Activated naive CD4-positive, alpha-beta T cell treated with anti-CD3 and anti-CD28 coated beads for 36 hours (primary cell): Measurements from ENCODE around the gene PKNOX2. TPM values are rescaled to one million over a fixed set of nuclear protein-coding genes. Genes with fewer than 3 reads are reported as not detected.

ENCODE experiments used
- CTCF ChIA-PET: fragments of 350-600 bp; sonication (Branson Sonifier 250); formaldehyde crosslinking; loops from one replicate; lab custom pipeline; 2021; ENCODE audit warnings: antibody characterized with exemption; lab: Charles Lee
- DNase-seq: peaks from one replicate; pipeline ENCODE4 v3.0.0-alpha.2; 2020
- H3K27ac Mint-ChIP-seq: one replicate; pipeline ENCODE4 v1.8.0; 2021; ENCODE audit warnings: mild to moderate bottlenecking, mixed read lengths
- H3K27me3 Mint-ChIP-seq: one replicate; pipeline ENCODE4 v1.8.0; 2021; ENCODE audit warnings: low read depth, mixed read lengths
- H3K36me3 Mint-ChIP-seq: one replicate; pipeline ENCODE4 v1.8.0; 2021; ENCODE audit warnings: low read depth, mixed read lengths
- H3K4me1 Mint-ChIP-seq: one replicate; pipeline ENCODE4 v1.8.0; 2021; ENCODE audit warnings: low read depth, mixed read lengths
- H3K4me3 Mint-ChIP-seq: one replicate; pipeline ENCODE4 v1.8.0; 2021; ENCODE audit warnings: mild to moderate bottlenecking, moderate library complexity, mixed read lengths
- H3K9me3 Mint-ChIP-seq: one replicate; pipeline ENCODE4 v1.8.0; 2021; ENCODE audit warnings: mixed read lengths
- intact Hi-C: fragments of 100-400 bp; cut with micrococcal nuclease; formaldehyde crosslinking; loops from one replicate; pipeline ENCODE4 v1.15.1; 2023
- total RNA-seq, 2 experiments: library from RNA; stranded (reverse); gene quantifications; one replicate each; pipeline ENCODE4 v1.2.3, GENCODE V29; 2021

The PKNOX2 gene
- total RNA-seq, 2 experiments from 2014 or later = not detected

DNA sequence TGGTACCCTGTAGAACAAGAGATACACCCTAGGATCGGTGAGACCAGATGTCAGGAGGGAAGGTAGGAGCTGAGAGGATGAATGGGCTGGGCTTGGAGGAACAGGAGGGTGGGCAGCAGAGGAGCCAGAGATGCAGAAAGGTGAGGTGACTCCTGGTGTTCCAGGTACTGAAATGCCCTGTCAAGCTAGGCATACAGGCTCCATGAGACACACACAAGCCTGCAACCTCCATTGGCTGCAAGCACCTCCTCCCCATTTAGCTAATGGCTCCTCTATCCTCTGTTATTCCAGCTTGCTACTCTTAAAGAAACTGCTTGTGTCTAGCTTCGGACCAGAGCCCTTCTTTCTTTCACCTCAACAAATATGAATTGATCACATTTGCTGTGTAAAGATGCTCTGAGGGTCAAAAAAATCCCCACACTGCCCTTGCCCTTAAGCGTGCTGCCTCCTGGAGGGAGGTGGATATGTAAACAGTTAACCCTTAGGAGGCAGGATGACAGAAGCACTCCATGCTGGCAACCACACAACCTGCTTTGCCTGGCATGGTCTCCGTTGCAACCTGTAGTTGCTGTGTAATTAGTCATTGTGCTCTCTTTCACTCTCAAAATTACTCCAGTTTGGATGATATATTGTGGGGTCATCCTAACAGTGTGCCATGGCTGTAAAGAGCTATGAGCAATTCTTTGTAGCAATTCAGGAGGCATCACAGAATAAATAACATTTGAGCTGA, 156.0 kb downstream of the PKNOX2 start:
- CTCF ChIA-PET = interaction anchor here (1.3 kb wide), 1 partner anchor 26 kb away, joined by 4 read pairs; no protein-coding TSS in a partner anchor
- no peaks in the 10 kb centered on the region for H3K36me3 Mint-ChIP-seq
- H3K27ac Mint-ChIP-seq = no peak overlapping the region
- H3K4me1 Mint-ChIP-seq = no peaks in the 10 kb centered on the region
- H3K9me3 Mint-ChIP-seq = no peaks in the 10 kb centered on the region
- peaks cover 10% of the 10 kb centered on the region for H3K27me3 Mint-ChIP-seq
- no peak overlapping the region for H3K4me3 Mint-ChIP-seq
- intact Hi-C loops = no loop called here
- DNase-seq = no peak

DNA sequence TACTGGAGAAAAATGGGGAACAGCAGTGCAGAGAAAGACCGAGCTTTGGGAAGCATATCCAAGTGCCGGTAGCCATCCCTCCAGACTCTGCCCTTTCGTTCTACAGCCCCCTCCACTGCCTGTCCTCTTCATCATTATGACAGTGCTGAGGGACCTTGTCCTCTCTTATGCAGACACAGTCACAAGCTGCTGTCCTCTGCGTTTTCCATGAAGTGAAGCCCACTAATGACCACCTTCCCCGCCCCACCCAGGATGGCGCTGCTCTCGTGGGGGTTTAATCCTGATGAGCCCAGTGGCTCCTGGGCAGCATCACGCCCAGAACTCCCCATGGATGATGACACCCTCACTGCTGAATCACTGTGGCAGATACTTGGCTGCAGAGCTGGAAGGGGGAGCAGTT, 157.7 kb downstream of the PKNOX2 start:
- Mint-ChIP-seq H3K27me3 (peaks cover 14% of the 10 kb centered on the region), H3K27ac (no peak overlapping the region), H3K9me3 (no peaks in the 10 kb centered on the region), H3K36me3 (no peaks in the 10 kb centered on the region), H3K4me1 (no peaks in the 10 kb centered on the region), H3K4me3 (no peak overlapping the region)
- intact Hi-C loops = no loop called here
- no peak for DNase-seq
- CTCF ChIA-PET = no interaction called here

DNA sequence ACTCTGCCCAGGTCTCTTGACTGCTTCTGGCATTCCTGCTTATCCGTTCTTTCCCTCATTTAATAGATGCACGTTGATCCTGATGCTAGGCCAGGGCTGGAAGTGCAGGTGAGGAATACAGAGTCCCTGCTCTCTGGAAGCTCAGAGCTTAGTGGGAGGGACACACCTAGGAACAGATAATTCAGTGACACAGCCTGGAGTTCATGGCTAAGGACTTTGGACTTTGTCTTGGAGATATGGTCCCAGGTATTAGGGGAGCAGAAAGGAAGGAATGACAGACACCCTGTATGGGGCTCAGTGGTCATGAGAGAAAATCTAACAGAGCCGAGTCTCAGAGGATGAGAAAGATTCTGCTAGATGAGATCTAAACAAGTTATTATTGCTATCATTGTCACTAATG, 160.6 kb downstream of the PKNOX2 start:
- H3K27me3 Mint-ChIP-seq = peaks cover 17% of the 10 kb centered on the region

DNA sequence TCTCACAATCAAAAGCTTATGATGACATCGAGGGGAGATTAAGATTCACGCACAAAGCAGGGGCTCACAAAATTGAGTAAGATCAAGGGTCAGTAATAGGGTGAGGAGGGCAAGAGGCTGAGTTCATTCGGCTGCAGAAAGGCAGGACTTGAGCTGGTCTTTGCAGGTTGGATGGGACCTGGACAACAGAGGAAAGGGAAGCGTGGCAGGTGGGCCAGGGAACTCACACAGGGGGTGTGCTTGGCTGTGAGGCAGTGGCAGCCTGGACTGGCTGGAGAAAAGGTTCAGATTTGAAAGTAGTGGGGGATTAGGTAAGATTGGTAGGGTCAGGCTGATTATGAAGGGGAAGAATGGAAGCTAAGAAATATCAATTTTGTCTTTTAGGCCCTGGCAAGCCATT, 161.6 kb downstream of the PKNOX2 start:
- no peaks in the 10 kb centered on the region for H3K9me3 Mint-ChIP-seq
- no peak overlapping the region for H3K27ac Mint-ChIP-seq
- H3K4me3 Mint-ChIP-seq = no peak overlapping the region
- no peaks in the 10 kb centered on the region for H3K36me3 Mint-ChIP-seq
- peaks cover 5% of the 10 kb centered on the region for H3K4me1 Mint-ChIP-seq
- CTCF ChIA-PET = interaction anchor here (1.0 kb wide), 1 partner anchor 19 kb away, joined by 4 read pairs; no protein-coding TSS in a partner anchor
- intact Hi-C loops = no loop called here
- peaks cover 17% of the 10 kb centered on the region for H3K27me3 Mint-ChIP-seq
- no peak for DNase-seq

More for the DNA sequence above, 160.6 kb downstream of the PKNOX2 start:
- DNase-seq = no peak
- intact Hi-C loops = no loop called here
- Mint-ChIP-seq H3K4me1 (peaks cover 5% of the 10 kb centered on the region), H3K27ac (no peak overlapping the region), H3K4me3 (no peak overlapping the region), H3K36me3 (no peaks in the 10 kb centered on the region), H3K9me3 (no peaks in the 10 kb centered on the region)
- CTCF ChIA-PET = no interaction called here

DNA sequence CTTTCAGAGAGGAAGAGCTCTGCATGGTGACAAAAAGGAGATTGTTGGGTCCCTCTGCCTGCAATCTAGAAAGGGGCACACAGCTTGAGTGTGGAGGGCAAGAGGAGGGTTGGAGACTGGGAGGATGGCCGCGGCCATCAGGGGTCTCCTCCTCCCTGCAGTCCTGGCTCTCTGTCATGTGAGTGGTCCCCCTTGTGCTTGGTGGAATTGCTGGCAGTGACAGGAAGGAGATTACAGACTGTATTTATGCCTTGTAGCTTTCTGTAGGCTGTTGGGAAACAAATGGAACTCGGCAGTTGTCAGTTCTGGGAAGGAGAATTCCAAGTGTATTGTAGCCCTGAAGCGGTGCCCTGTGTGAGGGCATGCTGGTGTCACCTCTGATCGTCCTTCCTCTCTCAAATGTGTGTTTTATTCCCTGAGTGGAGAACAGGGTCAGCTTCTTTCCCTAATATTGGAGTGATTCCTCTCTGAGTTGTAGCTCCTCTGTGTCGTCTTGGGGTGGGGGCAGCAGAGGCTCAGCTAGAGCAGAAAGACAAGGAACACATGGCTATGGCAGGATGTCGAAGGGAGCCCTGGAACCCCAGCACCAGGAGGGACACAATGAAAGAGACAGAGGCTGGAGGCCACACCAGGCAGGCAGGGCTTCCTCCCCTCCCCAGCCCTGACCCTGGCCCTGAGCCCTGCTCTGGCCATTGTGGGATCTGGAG, 163.1 kb downstream of the PKNOX2 start:
- CTCF ChIA-PET = interaction anchor here (0.8 to 1.3 kb wide), 3 partner anchors 10 to 23 kb away, joined by 3 read pairs; no protein-coding TSS in a partner anchor
- intact Hi-C loops = no loop called here

DNA sequence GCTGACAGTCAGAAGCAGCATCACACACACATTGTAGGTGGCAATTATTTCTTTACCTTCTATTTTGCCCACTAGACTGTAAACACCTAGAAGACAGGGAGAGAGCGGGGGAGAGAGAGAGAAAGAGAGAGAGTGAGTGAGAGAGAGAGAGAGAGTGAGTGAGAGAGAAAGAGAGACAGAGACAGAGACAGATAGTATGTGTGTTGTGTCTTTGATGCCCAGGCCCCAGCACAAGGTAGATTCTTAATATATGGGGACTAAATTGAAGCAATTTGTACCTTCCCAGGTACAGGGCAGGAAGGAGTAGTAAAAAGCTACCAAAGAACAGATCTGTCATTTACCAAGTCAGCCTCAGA, 163.7 kb downstream of the PKNOX2 start:
- intact Hi-C loops = no loop called here
- no peak overlapping the region for H3K27ac Mint-ChIP-seq
- H3K9me3 Mint-ChIP-seq = no peaks in the 10 kb centered on the region
- CTCF ChIA-PET = interaction anchor here (1.3 kb wide), 1 partner anchor 11 kb away, joined by 3 read pairs; no protein-coding TSS in a partner anchor
- H3K4me1 Mint-ChIP-seq = peaks cover 5% of the 10 kb centered on the region
- peaks cover 14% of the 10 kb centered on the region for H3K27me3 Mint-ChIP-seq
- H3K4me3 Mint-ChIP-seq = no peak overlapping the region
- H3K36me3 Mint-ChIP-seq = no peaks in the 10 kb centered on the region
- no peak for DNase-seq

More for the DNA sequence above, 163.1 kb downstream of the PKNOX2 start:
- no peak for DNase-seq
- Mint-ChIP-seq H3K27me3 (peaks cover 14% of the 10 kb centered on the region), H3K4me3 (no peak overlapping the region), H3K27ac (no peak overlapping the region), H3K36me3 (no peaks in the 10 kb centered on the region), H3K9me3 (no peaks in the 10 kb centered on the region), H3K4me1 (peaks cover 5% of the 10 kb centered on the region)

DNA sequence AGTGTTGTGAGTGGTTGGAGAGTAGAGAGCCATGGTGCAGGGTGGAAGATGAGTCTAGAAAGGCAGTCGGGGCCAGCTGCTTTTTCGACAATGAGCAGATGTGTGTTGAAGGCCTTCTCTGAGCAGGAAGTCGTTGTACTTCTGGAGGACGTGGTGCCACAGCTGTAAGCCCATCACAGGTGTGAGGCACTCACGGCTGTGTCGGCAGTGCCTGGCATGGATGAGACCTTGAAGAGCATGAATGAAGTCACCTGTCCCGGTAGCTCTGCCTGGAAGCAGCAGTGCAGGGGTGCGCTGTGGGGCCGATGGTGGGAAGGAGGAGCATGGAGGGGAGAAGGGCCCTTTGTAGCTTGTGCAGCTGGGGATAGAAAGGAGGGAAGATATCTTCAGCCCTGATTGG, 165.2 kb downstream of the PKNOX2 start:
- Mint-ChIP-seq H3K27ac (no peak overlapping the region), H3K4me1 (peaks cover 5% of the 10 kb centered on the region), H3K36me3 (no peaks in the 10 kb centered on the region), H3K4me3 (no peak overlapping the region), H3K27me3 (peaks cover 12% of the 10 kb centered on the region), H3K9me3 (no peaks in the 10 kb centered on the region)
- DNase-seq = no peak
- intact Hi-C loops = no loop called here
- CTCF ChIA-PET = interaction anchor here (1.0 kb wide), 1 partner anchor 16 kb away, joined by 4 read pairs; no protein-coding TSS in a partner anchor

DNA sequence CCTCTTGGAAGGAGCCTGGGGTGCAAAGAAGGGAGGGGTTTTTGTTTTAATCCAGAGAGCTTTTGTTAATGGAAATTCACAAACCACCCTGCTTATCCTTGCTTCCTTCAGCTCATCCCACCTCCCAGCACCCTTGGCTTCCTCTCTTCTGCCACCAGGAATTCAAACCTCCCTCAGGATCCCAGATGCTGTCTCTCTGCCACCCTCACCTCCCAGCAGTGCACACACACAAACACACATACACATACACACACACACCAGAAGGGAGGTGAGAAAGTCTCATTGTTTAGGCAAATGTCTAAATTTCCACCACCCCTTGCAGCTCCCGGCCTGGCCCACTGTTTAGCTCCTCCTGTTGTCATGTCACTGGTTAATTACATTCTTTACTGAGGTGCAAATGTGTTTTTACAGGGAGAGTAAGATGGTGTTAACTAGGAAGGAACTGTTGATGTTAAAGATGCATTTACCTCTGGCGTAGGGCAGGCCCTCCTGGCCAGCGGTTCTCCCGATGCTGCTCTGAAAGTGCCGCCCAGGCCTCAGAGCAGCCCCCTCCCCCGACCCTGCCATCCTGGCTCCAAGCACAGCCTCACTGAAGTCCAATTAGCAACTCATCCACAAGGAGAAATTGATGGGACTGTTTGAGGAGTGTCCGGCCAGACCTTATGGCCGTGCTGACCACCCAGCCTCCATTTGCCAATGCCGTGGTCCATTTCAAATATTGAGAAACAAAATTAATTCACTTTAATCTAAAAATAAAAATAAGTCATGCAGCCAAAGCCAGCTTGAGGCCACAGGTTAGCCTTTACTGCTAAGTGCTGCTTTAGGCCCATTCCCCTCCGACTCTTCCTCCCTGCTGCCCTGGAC, 166.1 kb downstream of the PKNOX2 start:
- Mint-ChIP-seq H3K9me3 (no peaks in the 10 kb centered on the region), H3K27me3 (peaks cover 12% of the 10 kb centered on the region), H3K4me3 (no peak overlapping the region), H3K27ac (no peak overlapping the region), H3K4me1 (peaks cover 5% of the 10 kb centered on the region), H3K36me3 (no peaks in the 10 kb centered on the region)
- CTCF ChIA-PET = interaction anchor here (0.7 to 1.0 kb wide), 3 partner anchors 15 to 863 kb away, joined by 3 to 5 read pairs (median 4); no protein-coding TSS in a partner anchor
- DNase-seq = no peak
- intact Hi-C loops = no loop called here

DNA sequence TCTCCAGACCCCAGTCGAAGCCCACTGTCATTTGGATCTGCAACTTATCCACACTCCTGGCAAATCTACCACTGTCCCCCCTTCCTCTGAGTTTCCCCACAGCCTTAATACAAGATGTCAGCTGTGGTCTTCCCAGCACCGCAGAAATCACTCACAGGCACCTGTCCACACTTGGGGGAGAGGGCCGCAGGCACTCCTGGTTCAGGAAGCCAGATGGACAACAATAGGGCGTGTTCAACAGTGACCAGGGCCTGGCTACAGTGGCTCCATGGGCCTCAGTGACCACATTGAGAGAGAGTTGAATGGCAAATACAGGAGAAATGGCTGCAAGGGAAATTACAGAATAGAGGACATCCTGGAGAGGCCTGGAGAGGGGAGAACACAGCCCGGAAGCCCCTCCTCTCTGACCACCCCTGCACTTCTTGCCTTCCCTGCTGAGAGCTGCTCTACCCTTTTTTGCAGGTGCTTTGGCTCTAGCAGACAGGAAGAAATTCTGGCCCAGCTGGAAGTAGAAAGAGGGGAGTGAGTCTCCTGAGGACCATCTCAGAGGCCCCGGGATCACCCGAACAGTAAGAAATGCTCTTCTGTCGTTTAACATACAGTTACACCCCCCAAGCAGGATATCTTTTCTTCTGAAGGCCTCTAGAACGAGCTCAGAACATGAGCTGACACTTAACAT, 166.9 kb downstream of the PKNOX2 start:
- H3K27me3 Mint-ChIP-seq = peaks cover 8% of the 10 kb centered on the region
- H3K4me3 Mint-ChIP-seq = no peak overlapping the region
- no peak for DNase-seq
- CTCF ChIA-PET = interaction anchor here (2.5 kb wide), 1 partner anchor 14 kb away, joined by 11 read pairs; no protein-coding TSS in a partner anchor
- H3K4me1 Mint-ChIP-seq = peaks cover 5% of the 10 kb centered on the region
- intact Hi-C loops = no loop called here
- no peaks in the 10 kb centered on the region for H3K36me3 Mint-ChIP-seq
- no peaks in the 10 kb centered on the region for H3K9me3 Mint-ChIP-seq
- no peak overlapping the region for H3K27ac Mint-ChIP-seq

DNA sequence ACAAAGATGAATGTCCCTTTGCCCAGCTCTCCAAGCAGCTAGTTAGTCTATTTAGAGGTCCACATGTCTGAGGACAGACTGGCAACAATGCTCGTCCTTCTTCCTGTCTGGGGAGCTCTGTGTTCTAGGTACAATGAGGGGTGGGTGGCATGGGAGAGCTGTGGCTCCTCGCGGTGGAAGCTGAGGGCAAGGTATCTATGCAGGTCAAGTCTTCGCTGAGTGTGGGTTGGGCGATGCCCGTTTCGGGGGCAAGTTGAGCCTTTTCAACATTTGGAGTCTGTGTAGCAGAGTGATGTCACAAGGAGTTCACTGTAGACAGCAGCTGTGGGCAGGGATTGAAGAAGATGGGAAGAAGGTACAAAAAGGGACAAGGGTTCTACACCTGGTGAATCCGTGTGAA, 168.3 kb downstream of the PKNOX2 start:
- CTCF ChIA-PET = interaction anchor here (2.5 kb wide), 1 partner anchor 12 kb away, joined by 11 read pairs; no protein-coding TSS in a partner anchor
- Mint-ChIP-seq H3K27ac (no peak overlapping the region), H3K36me3 (no peaks in the 10 kb centered on the region), H3K4me1 (peaks cover 5% of the 10 kb centered on the region), H3K9me3 (no peaks in the 10 kb centered on the region), H3K4me3 (no peak overlapping the region), H3K27me3 (peaks cover 8% of the 10 kb centered on the region)
- intact Hi-C loops = no loop called here
- no peak for DNase-seq

DNA sequence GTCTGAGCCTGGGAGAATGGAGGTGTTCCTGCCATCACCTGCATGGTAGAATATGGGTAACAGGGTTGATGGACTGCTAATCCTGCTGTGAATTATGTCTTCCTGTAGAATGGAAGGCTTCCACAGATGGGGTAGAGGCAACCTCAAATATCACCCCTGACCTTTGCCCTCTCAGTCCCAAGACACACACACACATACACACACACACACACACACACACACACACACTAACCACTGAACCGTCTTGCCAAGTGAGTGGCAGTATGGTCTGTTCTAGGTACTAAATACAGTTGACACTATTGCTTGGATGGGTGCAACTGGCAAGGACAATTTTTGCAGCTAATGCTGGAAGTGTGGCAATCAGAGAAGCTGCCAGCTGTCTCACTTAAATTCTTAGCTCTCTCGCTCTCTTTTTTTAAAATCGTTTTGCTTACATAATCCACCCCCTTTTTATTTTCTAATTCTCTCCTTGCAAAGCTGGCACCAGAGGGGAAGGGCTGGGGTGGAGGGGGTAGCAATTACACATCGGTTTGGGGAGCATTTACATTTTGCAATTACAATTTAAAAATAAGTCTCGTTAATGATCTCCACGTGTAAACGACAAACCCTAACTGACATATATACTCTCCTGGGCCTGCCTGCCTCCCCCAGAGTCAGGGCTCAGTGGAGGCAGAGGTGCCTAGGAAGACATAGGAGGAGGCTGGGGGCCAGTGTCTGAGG, 169.0 kb downstream of the PKNOX2 start:
- Mint-ChIP-seq H3K4me1 (peaks cover 5% of the 10 kb centered on the region), H3K27me3 (peaks cover 8% of the 10 kb centered on the region), H3K9me3 (no peaks in the 10 kb centered on the region), H3K27ac (no peak overlapping the region), H3K36me3 (no peaks in the 10 kb centered on the region), H3K4me3 (no peak overlapping the region)
- intact Hi-C loops = no loop called here
- no peak for DNase-seq
- CTCF ChIA-PET = interaction anchor here (0.6 to 2.5 kb wide), 2 partner anchors 11 to 12 kb away, joined by 3 to 11 read pairs; no protein-coding TSS in a partner anchor
